MG63 (cell line): ENCODE measurements around the gene ATG3. TPM values are rescaled to one million over a fixed set of nuclear protein-coding genes. Genes with fewer than 3 reads are reported as not detected.
A peak's percentile ranks its signal among the peaks of the same experiment; 100 is the strongest.
"Not testable (repeated sequence)": the region's sequence is repeated elsewhere in the genome, so short reads cannot be mapped to it uniquely, and the experiment has no call there.

Experiments used
- DNase-seq: peaks from one replicate; pipeline ENCODE4 v3.0.0-alpha.2; 2020
- H3K27me3 ChIP-seq: fragments of 250-450 bp; sonication (Bioruptor Pico); 2 replicates; pipeline ENCODE4 v1.5.1; 2020; ENCODE audit warnings: mild to moderate bottlenecking, moderate library complexity
- H3K36me3 ChIP-seq: fragments of 250-450 bp; sonication (Bioruptor Pico); 2 replicates; pipeline ENCODE4 v1.5.1; 2020; ENCODE audit warnings: mild to moderate bottlenecking, moderate library complexity
- H3K4me3 ChIP-seq: fragments of 250-450 bp; sonication (Bioruptor Pico); 2 replicates; pipeline ENCODE4 v1.5.1; 2020; ENCODE audit warnings: mild to moderate bottlenecking, moderate library complexity
- H3K9me3 ChIP-seq: fragments of 250-450 bp; sonication (Bioruptor Pico); 2 replicates; pipeline ENCODE4 v1.5.1; 2020; ENCODE audit warnings: mild to moderate bottlenecking, moderate library complexity
- total RNA-seq: library from RNA; depleted of rRNA; stranded (reverse); fragments of >200 nt; shearing (Covaris generic); gene quantifications from 2 replicates; pipeline ENCODE4 v1.2.3, GENCODE V29; 2014; ENCODE audit warnings: low replicate concordance

The ATG3 gene
- total RNA-seq, 1 experiment from 2014 or later, result 49.6 TPM

GRCh38 chr3:112572701-112573100 lies 10.9 kb upstream of the ATG3 start:
- Histone ChIP-seq H3K4me3 (no peak overlapping the region), H3K27me3 (no peaks in the 10 kb centered on the region), H3K9me3 (no peaks in the 10 kb centered on the region), H3K36me3 (peaks cover 22% of the 10 kb centered on the region)
- DNase-seq, result no peak

DNA sequence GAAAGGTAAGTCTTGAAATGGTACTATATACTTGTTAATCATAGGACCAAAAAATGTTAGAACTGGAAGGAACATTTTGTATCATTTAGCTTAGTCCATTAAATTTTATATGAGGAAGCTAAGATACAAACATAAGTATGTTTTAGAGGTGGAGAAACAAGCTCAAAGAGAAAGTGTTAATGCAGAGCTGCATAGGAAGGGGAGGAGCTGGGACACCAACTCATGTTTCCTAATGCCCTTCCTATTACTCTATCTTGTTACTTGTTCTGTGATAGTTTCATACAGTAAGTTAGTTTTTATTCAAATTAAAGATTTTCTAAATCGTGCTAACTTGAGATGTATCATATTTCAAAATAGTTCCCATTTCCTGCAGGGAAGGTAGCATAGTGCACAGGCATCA lies 7.5 kb upstream of the ATG3 start:
- Histone ChIP-seq H3K4me3 (no peak overlapping the region), H3K9me3 (no peaks in the 10 kb centered on the region), H3K36me3 (peaks cover 29% of the 10 kb centered on the region), H3K27me3 (no peaks in the 10 kb centered on the region)
- DNase-seq, result no peak

GRCh38 chr3:112568642-112569041 lies 6.9 kb upstream of the ATG3 start:
- no peaks in the 10 kb centered on the region for H3K9me3 ChIP-seq
- no peak overlapping the region for H3K4me3 ChIP-seq
- DNase-seq, result no peak
- no peaks in the 10 kb centered on the region for H3K27me3 ChIP-seq
- H3K36me3 ChIP-seq, result peaks cover 24% of the 10 kb centered on the region

DNA sequence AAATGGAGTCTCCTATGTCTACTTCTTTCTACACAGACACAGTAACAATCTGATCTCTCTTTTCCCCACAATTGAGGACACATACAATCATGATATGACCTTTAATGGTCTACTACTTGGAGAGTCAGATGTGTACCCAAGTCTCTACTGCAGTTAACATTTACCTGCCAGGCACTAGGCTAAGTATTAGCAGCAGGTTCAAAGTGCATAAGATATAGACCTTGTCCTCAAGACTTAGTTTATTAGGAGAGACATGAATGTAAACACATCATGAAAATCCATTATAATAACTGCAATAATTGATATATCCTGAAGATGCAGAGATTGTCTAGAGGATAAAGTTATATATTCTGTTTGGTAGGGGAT lies 3.2 kb upstream of the ATG3 start:
- Histone ChIP-seq H3K9me3 (no peaks in the 10 kb centered on the region), H3K4me3 (no peak overlapping the region)
- DNase-seq, result no peak

GRCh38 chr3:112564247-112564939 lies 2.6 kb upstream of the ATG3 start:
- DNase-seq, H3K4me3 ChIP-seq, H3K9me3 ChIP-seq, H3K27me3 ChIP-seq: not testable (repeated sequence)
- peaks cover 25% of the 10 kb centered on the region for H3K36me3 ChIP-seq

More for the DNA sequence above, 3.2 kb upstream of the ATG3 start:
- Histone ChIP-seq H3K36me3 (peaks cover 21% of the 10 kb centered on the region), H3K27me3 (no peaks in the 10 kb centered on the region)

GRCh38 chr3:112561484-112561733 lies 353 bp downstream of the ATG3 start:
- Histone ChIP-seq H3K36me3 (peaks cover 33% of the 10 kb centered on the region), H3K27me3 (no peaks in the 10 kb centered on the region), H3K4me3 (peak overlapping the region; percentile 70), H3K9me3 (no peaks in the 10 kb centered on the region)
- no peak for DNase-seq

DNA sequence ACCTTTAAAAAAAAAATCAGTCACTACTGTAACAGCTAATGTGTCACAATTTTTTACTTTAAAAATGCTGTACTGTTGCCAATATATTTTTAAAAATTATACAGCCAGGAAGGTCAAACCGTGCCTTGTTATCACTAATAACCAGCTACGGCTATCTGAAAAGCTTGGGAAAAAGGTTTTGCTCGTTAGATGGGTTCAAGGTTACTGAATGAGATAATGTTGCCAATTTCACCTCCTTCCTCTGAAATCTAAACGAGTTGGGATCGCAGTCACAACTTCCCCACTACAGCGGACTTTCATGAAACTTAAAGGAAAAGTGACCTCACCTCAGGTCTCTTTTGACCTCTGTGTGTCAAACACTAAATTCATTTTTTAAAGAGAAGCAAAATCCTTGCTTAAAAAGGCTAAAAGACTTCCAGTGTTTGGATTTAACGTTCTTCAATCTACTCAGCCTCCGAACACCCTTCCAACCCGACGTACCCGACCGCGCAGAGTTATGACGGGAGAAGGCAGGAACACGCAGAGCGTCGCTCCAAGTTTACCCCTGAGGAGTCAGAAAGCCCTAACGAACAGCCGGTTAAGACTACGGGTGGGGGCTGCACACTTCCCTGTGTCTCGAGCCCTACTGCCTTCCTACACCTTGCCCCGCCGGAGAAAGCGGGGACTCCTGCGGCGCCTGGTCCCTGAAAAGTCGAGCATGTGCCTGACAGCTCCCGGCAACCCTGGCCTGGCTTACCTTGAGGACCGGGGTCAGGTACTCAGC lies 860 bp downstream of the ATG3 start:
- H3K36me3 ChIP-seq, result peaks cover 31% of the 10 kb centered on the region
- no peaks in the 10 kb centered on the region for H3K9me3 ChIP-seq
- peak overlapping the region; percentile 70 for H3K4me3 ChIP-seq
- peak; percentile 87 for DNase-seq
- no peaks in the 10 kb centered on the region for H3K27me3 ChIP-seq

DNA sequence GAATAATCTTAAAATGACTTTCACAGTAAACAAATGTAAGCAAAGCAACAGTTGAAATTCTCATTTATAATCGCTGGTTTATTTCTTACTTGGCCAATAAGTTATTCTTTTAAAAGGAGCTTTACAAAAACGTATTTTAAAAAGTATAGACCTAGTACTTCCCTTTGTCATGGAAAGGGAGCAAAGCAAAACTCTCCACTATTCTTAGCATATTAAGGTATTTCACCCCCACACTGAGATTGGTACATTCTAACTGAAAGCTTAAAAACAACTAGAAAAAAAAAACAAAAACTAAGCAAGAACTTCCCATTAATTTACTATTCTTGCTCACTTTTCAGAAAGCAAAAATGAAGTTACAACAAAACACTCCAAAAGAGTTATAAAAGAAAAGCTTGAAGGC lies 1.5 kb downstream of the ATG3 start:
- H3K36me3 ChIP-seq, result peaks cover 31% of the 10 kb centered on the region
- peak overlapping the region; percentile 70 for H3K4me3 ChIP-seq
- H3K27me3 ChIP-seq, result no peaks in the 10 kb centered on the region
- no peak for DNase-seq
- no peaks in the 10 kb centered on the region for H3K9me3 ChIP-seq

- H3K36me3 ChIP-seq, result peaks cover 25% of the 10 kb centered on the region
- H3K27me3 ChIP-seq, result no peaks in the 10 kb centered on the region
- no peak overlapping the region for H3K4me3 ChIP-seq
- H3K9me3 ChIP-seq, result no peaks in the 10 kb centered on the region
- no peak for DNase-seq
These were observed 3.8 kb downstream of the ATG3 start for GRCh38 chr3:112557976-112558375.

GRCh38 chr3:112555535-112556170 lies 6.1 kb downstream of the ATG3 start:
- Histone ChIP-seq H3K27me3 (no peaks in the 10 kb centered on the region), H3K36me3 (peaks cover 38% of the 10 kb centered on the region), H3K9me3 (no peaks in the 10 kb centered on the region), H3K4me3 (no peak overlapping the region)
- DNase-seq, result no peak

- H3K4me3 ChIP-seq, result no peak overlapping the region
- DNase-seq, result no peak
These were observed 10.9 kb downstream of the ATG3 start for GRCh38 chr3:112550859-112551258.

GRCh38 chr3:112546216-112546759 lies 15.5 kb downstream of the ATG3 start:
- Histone ChIP-seq H3K9me3 (0 out of 2 replicates have a peak, but pooled peaks cover 1% of the 10 kb centered on the region), H3K4me3 (no peak overlapping the region), H3K27me3 (no peaks in the 10 kb centered on the region), H3K36me3 (peaks cover 62% of the 10 kb centered on the region)
- no peak for DNase-seq

More at GRCh38 chr3:112550859-112551258, 10.9 kb downstream of the ATG3 start:
- no peaks in the 10 kb centered on the region for H3K27me3 ChIP-seq
- H3K9me3 ChIP-seq, result 0 out of 2 replicates have a peak, but pooled peaks cover 1% of the 10 kb centered on the region
- H3K36me3 ChIP-seq, result peaks cover 55% of the 10 kb centered on the region

DNA sequence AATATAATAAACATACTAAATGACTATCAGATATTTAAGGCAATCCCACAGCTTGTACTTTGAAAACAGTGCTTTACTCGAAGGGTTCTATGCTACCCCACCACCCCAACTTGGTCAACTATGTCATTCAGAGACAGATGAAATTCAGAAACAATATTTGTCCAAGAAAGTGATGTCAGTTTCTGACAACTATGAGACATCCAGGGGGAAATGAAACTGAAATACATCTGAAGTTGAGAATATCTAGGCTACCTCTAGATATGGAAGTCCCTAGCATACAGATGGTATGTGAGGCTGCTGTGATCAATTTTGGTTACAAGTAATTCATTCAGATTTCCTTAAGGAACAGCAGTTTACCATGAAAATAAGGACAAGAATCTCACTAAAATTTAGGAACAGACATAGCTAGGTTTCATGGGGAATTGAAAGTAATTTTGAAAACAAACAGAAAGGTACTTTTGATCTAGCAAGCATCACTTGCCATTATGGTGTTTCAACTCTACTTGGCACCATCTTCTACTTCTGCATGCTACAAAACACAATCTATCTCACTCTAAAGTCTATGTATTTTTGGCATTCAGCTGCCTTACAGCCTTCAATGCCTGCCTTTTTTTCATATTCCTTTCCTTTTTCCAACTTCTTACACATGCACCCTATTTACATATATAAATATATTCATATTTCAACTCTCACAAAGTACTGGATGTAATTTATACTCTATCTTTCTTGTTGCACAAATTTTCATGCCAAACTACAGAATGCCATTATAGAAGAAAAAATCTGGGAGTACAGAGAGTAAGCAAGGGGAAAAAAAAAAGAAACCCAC lies 21.7 kb downstream of the ATG3 start:
- Histone ChIP-seq H3K4me3 (no peak overlapping the region), H3K36me3 (peaks cover 32% of the 10 kb centered on the region), H3K9me3 (no peaks in the 10 kb centered on the region), H3K27me3 (no peaks in the 10 kb centered on the region)
- no peak for DNase-seq

DNA sequence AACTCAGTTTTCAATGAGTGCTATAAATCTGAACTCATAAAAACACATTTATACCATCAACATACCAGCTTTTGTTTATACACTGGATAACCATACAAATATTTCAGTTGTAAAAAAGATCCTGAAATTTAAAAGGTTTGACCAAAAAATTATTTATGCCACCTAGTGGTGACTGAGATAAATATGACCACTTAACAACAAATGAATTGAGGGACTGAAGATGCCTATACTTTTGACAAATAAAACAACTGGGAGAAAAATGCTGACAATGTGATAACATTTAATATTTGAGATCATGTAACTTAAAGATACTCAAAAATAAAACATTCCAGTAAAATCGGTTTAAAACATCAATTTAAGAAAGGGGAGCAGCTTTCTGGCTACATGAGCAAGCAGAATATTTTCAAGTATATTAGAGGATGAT lies 30.4 kb downstream of the ATG3 start:
- no peak for DNase-seq
- H3K27me3 ChIP-seq, result no peaks in the 10 kb centered on the region
- H3K9me3 ChIP-seq, result no peaks in the 10 kb centered on the region
- H3K4me3 ChIP-seq, result no peak overlapping the region
- peaks cover 33% of the 10 kb centered on the region for H3K36me3 ChIP-seq

- H3K4me3 ChIP-seq, result no peak overlapping the region
- no peaks in the 10 kb centered on the region for H3K9me3 ChIP-seq
- H3K36me3 ChIP-seq, result peaks cover 28% of the 10 kb centered on the region
- DNase-seq, result no peak
- no peaks in the 10 kb centered on the region for H3K27me3 ChIP-seq
These were observed 31.2 kb downstream of the ATG3 start for GRCh38 chr3:112530573-112530972.

GRCh38 chr3:112524127-112524526 lies 37.6 kb downstream of the ATG3 start:
- not testable (repeated sequence) for H3K4me3 ChIP-seq, DNase-seq, H3K36me3 ChIP-seq, H3K9me3 ChIP-seq, H3K27me3 ChIP-seq
